GM12872 (cell line): Measurements from ENCODE around the gene PATZ1.

Experiments used
- TF ChIP-seq, protein P1 (sequence below): IDR thresholded peaks from 3 replicates; pipeline ENCODE4 v1.5.1; 2011; ENCODE audit warnings: low read depth, mild to moderate bottlenecking, low read length, moderate library complexity; ENCODE audit not compliant: insufficient read depth

The PATZ1 gene

DNA sequence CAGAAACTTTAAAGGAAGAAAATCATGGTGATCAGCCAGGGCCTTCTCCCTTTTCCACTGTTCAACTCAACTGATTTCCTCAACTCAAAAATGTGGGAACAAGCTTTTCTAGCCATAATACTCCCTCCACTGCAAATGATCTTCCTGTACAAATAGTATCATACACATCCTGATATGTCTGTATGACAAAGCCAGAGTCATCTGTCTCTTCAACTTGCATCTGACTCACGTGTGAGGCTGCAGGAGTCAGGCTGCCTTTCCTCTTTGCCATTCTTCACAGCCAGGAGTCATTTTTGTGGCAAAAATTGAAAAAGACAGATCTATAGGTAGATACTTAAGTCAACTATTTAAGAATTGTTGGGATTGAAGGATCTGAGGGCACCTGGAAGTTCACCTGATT is 13.3 kb downstream of the PATZ1 start:
- TF ChIP-seq, protein P1, sequence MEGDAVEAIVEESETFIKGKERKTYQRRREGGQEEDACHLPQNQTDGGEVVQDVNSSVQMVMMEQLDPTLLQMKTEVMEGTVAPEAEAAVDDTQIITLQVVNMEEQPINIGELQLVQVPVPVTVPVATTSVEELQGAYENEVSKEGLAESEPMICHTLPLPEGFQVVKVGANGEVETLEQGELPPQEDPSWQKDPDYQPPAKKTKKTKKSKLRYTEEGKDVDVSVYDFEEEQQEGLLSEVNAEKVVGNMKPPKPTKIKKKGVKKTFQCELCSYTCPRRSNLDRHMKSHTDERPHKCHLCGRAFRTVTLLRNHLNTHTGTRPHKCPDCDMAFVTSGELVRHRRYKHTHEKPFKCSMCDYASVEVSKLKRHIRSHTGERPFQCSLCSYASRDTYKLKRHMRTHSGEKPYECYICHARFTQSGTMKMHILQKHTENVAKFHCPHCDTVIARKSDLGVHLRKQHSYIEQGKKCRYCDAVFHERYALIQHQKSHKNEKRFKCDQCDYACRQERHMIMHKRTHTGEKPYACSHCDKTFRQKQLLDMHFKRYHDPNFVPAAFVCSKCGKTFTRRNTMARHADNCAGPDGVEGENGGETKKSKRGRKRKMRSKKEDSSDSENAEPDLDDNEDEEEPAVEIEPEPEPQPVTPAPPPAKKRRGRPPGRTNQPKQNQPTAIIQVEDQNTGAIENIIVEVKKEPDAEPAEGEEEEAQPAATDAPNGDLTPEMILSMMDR: no peak

DNA sequence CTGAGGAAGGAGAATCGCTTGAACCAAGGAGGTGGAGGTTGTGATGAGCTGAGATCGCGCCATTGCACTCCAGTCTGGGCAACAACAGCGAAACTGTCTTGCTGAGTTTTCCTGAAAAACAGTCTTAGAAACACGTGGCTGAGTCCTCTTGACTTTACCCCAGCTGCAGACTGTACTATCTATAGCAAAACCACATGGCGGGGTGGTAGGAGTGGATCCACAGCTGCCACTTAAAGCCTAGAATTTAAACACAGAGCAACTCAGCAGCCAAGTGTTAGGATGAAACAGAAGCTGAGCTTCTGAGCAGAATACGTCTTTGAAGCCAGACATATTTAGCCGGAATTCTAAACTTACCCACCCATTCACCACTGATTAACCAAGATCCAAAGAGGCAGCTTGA is 14.1 kb downstream of the PATZ1 start:
- TF ChIP-seq, protein P1: no peak

DNA sequence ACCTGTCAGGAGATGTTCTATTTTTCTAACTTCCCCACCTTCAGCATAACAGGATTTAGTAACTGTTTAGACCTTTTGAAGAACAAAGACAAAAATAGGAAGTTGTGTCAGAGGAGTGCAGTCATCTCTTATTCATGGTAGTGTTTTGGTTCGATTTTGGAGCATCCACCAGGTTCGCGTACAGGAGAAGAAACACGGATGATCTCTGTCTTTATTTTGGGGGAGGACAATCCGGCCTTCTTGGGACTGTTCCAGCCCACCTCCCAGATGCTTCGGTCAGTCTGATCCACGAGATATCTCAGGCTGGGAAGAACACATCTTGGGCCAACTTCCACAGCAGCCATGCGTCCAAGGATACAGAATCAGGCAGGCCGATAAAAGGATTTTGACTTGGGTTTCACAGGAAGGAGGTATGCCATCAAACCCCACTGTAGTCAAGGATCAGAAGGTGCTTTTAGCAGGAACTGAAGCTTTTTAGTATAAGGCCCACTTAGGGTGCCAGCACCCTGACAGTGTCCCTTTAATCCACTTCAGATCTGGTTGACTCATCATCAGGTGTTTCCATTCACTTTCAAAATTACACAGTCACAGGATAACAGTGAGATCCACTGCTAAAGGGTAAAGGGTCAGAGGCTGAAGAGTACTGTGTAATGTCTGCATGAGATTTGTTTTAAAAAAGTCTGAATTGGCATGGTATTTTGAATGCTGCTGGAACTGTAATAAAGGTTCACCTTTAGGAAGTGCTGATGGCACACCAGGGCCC is 16.5 kb downstream of the PATZ1 start:
- TF ChIP-seq, protein P1: no peak

DNA sequence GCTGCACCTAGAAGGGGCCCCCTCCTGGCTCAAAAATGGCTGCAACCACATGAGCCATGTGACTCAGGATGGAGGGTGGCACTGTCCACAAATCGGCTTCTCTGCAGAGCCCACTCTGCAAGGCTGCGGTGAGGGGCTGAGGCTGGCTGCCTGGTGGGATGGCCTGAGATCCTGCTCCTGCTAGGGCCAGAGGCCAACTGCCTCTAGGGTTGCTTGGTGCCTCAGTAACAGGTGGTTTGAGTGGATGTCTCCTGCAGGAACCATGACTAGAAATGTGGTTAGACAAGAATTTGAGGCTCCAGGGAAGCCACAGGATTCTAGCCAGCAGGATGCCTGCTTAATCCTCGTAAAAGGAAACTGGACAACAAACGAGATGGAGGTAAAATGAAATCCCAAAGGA is 17.1 kb downstream of the PATZ1 start:
- TF ChIP-seq, protein P1: no peak

DNA sequence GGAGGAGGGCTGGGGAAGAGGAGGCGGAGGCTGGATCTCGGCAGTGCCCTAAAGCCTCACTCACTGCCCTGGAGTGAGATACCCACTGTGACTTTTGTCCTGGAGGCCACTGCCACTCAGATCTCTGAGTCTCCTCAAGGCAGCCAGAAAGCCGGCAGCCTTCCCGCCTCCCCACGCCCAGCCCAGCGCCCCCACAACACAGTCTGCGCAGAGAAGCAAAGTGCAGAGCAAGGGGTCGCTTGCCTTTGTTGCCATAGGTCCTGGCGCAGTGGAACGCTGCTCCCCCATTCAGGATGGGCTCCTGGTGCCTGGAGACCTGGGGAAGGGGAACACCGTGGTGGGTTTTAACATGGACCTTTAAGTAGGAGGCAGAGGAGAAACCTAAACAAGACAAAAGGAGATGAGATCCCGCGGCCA is 17.6 kb downstream of the PATZ1 start:
- TF ChIP-seq, protein P1: no peak

DNA sequence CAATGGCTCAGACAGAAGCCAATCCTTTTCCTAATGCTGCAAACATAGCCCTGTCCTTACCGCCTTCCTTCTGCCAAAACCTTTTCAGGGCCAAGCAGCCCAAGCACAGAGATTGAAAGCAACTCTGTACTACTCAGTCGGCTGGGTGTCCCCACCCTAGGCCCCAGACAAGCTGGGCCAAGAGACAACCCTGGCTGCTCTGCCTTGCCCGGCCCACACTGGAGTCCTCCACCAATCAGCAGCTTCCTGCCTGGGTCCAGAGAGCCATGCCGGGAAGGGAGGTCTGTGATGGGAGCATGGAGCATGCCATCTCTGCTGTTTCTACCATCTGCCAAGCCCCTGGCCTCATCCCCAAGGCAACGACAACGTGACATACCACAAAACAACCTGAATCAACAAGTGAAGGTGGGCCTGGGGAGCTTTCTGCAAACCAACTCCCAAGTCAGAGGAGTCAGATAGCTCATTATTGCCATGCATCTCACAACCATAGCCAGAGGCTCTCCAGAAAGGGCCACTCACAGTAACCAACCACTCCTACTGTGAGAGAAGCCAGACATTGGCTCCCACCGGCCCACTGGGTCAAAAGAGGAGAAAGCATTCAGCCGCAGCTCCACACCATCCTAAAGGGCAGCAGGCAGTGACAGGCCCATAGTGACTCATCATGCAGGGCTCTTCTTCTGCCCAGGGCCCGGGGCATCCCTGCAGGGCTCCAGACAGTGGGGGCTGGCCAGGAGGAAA is 18.2 kb downstream of the PATZ1 start:
- TF ChIP-seq, protein P1: no peak

DNA sequence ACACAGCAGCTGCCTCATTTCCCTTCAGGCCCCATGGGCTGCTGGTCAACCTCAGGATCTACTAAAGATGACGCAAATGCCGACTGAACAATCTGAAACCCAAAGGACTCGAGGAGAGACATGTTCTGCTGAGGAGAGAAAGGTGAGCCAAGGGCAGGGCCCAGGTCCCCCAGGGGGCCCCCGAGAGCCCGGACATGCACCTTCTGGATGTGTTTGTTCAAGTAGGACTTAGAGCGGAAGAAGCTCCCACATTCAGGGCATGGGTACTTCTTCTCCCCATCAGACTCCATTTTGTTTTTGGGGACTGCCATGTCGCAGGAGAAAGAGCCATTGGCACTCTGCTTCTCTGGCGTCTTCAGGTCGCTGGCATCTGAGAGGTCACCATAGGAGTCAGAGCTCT is 19.3 kb downstream of the PATZ1 start:
- TF ChIP-seq, protein P1: no peak
